Fibroblast of mammary gland (primary cell): ENCODE data around the gene DCHS2.

Experiments
- DNase-seq: peaks from one replicate; pipeline ENCODE4 v3.0.0-alpha.2; 2010; ENCODE audit warnings: low read depth
- H3K4me3 ChIP-seq: 2 replicates; pipeline ENCODE4 v1.5.1; 2011; ENCODE audit warnings: low read depth, mild to moderate bottlenecking, low read length, moderate library complexity; ENCODE audit not compliant: control insufficient read depth
- TF ChIP-seq, protein P1 (sequence below): conservative IDR thresholded peaks from 2 replicates; pipeline ENCODE4 v1.5.1; 2011; ENCODE audit warnings: low read depth, low read length, inconsistent platforms; ENCODE audit not compliant: control insufficient read depth, insufficient read depth

The DCHS2 gene

DNA sequence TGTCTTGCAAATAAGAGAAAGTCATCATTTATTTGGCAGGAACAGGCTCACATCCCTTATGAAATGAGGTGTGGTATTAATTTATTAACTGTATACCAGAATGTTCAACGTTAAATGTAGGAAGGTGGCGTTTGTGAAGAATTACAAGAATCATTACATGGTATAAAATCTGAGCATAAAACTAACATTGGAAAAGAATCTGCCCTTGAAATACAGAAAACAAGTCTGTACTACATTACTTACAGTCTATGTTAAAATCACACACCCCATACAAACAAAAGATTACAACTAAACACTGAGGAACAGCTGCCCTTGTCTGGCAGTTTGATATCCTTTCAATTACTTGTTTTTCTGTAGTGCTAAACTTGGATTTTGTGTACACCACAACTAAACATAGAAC, 131.1 kb downstream of the DCHS2 start:
- TF ChIP-seq, protein P1, sequence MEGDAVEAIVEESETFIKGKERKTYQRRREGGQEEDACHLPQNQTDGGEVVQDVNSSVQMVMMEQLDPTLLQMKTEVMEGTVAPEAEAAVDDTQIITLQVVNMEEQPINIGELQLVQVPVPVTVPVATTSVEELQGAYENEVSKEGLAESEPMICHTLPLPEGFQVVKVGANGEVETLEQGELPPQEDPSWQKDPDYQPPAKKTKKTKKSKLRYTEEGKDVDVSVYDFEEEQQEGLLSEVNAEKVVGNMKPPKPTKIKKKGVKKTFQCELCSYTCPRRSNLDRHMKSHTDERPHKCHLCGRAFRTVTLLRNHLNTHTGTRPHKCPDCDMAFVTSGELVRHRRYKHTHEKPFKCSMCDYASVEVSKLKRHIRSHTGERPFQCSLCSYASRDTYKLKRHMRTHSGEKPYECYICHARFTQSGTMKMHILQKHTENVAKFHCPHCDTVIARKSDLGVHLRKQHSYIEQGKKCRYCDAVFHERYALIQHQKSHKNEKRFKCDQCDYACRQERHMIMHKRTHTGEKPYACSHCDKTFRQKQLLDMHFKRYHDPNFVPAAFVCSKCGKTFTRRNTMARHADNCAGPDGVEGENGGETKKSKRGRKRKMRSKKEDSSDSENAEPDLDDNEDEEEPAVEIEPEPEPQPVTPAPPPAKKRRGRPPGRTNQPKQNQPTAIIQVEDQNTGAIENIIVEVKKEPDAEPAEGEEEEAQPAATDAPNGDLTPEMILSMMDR, result no peak
- DNase-seq, result no peak

DNA sequence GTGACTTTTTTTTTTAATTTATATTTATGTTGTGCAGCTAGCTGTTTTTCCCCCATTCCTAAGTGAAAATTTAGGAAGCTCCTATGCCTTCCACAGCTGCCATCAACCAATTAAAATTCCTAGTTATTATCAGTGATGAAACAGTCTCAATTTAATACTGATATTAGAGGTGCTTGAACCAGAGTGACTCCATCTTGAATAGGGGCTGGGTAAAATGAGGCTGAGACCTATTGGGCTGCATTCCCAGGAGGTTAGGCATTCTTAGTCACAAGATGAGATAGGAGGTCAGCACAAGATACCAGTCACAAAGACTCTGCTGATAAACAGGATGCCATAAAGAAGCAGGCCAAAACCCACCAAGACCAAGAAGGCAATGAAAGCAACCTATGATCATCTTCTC, 136.7 kb downstream of the DCHS2 start:
- TF ChIP-seq, protein P1, result no peak
- DNase-seq, result no peak
- no peak overlapping the region for H3K4me3 ChIP-seq

More for the DNA sequence above, 131.1 kb downstream of the DCHS2 start:
- H3K4me3 ChIP-seq, result no peak overlapping the region

DNA sequence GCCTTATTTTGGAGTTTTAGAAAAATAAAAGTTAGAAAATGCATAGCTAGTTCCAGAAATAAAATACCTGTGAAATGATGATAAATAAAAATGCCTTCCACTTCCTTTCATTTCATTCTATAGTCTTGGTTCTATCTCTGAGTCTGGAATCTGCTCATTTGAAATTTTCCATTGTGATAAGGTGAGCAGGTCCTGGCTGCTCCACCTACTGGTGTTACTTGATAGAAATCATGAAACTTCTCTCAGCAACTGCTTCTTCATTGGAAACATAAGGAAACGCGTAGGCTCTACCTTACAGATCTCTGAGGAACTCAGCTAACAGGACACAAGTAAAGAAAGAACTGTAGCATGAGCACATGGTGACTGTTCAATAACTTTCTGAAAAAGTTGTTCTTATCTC, 141.8 kb downstream of the DCHS2 start:
- no peak for DNase-seq
- H3K4me3 ChIP-seq, result no peak overlapping the region
- TF ChIP-seq, protein P1, result peak; percentile 57

DNA sequence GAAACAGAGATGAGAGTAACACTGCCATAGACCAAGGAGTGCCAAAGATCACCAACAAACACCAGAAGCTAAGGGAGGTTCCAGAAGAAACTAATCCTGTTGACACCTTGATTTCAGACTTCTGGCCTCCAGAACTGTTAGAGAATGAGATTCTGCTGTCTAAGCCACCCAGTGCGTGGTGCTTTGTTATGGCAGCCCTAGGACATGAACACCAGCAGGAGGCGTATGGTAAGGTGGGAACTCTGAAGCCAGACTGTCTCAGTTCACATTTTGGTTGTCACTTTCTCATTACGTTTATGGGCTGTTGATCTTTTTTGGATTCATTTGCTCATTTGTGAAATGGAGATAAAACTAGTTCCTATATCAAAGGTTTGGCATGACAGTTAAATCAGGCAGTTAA, 142.9 kb downstream of the DCHS2 start:
- no peak for DNase-seq
- H3K4me3 ChIP-seq, result no peak overlapping the region
- TF ChIP-seq, protein P1, result no peak

DNA sequence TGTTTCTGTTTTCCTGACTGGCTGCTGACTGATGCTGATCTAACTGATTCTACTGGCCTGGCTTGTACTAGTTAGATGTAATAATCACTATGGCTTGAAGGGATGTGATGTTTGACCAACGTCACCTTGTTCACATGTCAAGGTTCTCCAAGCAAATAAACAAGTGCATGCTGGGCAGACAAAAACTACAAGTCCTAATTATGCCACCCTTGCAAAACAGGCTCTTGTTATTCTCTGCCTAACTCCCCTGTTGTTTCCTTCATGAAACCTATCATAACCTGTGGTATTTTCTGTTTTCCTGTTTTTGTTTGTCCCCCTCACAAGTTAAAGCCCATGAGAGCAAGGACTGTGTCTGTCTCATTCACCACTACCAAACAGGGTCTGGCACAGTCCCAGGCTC, 146.2 kb downstream of the DCHS2 start:
- no peak for DNase-seq
- H3K4me3 ChIP-seq, result no peak overlapping the region
- TF ChIP-seq, protein P1, result no peak

DNA sequence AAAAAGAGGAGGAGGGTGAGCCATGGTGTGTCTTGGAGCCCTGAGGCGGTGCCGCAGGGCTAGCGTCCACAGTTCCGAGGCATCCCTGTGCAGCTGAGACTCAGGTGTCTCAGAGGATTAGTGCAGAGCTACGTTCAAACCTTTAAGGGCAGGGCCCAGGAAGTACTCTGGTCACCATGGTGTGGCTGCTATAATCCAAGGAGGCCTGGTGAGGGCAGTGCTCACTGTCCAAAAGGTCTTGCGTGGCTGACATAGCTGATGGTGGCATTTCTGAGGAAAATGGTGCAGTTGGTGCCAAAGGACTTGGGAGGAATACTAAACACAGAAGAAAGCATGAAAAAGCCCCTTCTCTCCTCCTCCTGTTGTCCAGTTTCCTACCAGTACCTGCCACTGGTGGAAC, 146.9 kb downstream of the DCHS2 start:
- DNase-seq, result no peak
- H3K4me3 ChIP-seq, result no peak overlapping the region

More for the DNA sequence above, 146.9 kb downstream of the DCHS2 start:
- TF ChIP-seq, protein P1, result no peak
